Measurements from ENCODE around the gene MAN2A2. TPM values are rescaled to one million over a fixed set of nuclear protein-coding genes. Genes with fewer than 3 reads are reported as not detected.

MAN2A2 gene
- total and polyA plus RNA-seq, 2 donors (not counting 3 experiments of a cell fraction or from before 2014, with no cell fraction given): 60.9 to 77.7 TPM

DNA sequence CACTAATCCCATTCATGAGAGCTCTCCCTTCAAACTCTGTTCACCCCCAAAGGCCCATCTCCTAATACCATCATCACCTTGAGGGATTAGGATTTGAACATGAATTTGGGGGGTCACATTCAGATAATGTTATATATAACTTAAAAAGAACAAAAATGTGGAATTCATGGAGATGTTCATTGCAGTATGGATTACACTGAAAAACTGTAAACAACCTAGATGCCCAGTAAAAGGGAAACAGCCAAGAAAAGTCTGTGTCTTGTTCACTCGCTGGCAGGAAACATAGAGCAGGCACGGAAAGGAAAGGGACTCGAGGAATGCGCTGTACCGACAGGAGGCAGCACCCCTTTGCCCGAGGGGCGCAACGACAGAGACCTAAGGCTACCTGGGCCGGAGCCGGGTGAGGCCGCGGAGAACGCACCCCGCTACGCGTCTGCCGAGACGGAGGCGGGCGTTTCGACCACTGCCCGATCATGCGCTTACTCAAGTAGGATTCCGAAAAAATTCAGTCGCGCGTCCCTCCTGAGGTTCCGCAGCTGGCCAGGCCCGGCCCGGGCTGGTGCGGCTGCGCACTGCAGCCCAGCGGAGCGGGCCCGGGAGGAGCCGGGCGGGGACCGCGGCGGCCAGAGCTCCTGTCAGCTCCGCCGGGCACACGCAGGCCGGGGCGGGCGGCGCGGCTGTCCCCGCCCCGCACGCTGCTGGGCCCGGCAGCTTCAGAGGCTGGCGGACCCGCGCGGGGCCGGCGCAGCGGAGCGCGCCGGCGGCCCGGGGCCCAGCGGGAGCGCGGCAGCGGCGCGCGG lies 862 bp upstream of the MAN2A2 start:
- H3K4me3 ChIP-seq (replicated peaks in 1 of 3; ENCODE audit: insufficient read depth in 1 of 3, low read depth in 1 of 3, low read length in 3 of 3): peak overlapping the region; percentile 53 to 79 (median 63)
- H4K20me1 ChIP-seq (replicated peaks; ENCODE audit: control insufficient read depth, extremely low read depth, insufficient read depth, low read length): no peaks in the 10 kb centered on the region
- H3K27me3 ChIP-seq (ENCODE audit: control insufficient read depth in 2 of 2, insufficient read depth in 2 of 2, low read length in 2 of 2): no peaks in the 10 kb centered on the region
- peak overlapping the region; percentile 94 for H2AFZ ChIP-seq (ENCODE audit: low read depth, low read length)
- CTCF ChIA-PET: interaction anchor here (0.8 to 7.3 kb wide), 10 partner anchors 15 to 612 kb away, joined by 3 to 57 read pairs (median 4); partner anchors contain the start of genes HDDC3 and UNC45A
- H3K4me2 ChIP-seq (ENCODE audit: insufficient read depth, low read length): peak overlapping the region; percentile 92
- peak overlapping the region; percentile 58 for H3K9ac ChIP-seq (replicated peaks; ENCODE audit: extremely low read depth, insufficient read depth, low read length)
- peak overlapping the region; percentile 51 for H3K27ac ChIP-seq (ENCODE audit: insufficient read depth, low read depth, low read length)
- intact Hi-C loops (cut with micrococcal nuclease) (loop anchor here (1.0 kb wide), 1 partner anchor 29 kb away; no protein-coding TSS in a partner anchor), dilution Hi-C loops (cut with MboI; ENCODE audit: extremely low pct_ligation_motif_present, low sequenced_read_pairs) (no loop called here)
- DNase-seq (ENCODE audit: low read depth, low spot score) (peak; percentile 88), FAIRE-seq (peak; percentile 90)
- H3K9me1 ChIP-seq (replicated peaks; ENCODE audit: control insufficient read depth, extremely low read depth, insufficient read depth, low read length): no peaks in the 10 kb centered on the region
- TF ChIP-seq MYC (IDR thresholded peaks at IDR 0.05; ENCODE audit: low read depth, low read length): peak; percentile 15
- TF ChIP-seq, protein P1, sequence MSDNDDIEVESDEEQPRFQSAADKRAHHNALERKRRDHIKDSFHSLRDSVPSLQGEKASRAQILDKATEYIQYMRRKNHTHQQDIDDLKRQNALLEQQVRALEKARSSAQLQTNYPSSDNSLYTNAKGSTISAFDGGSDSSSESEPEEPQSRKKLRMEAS (IDR thresholded peaks at IDR 0.05; ENCODE audit: insufficient read depth, insufficient read length): no peak
- TF ChIP-seq GATA2 (IDR thresholded peaks at IDR 0.05; ENCODE audit: insufficient read depth, insufficient read length, low read depth, low read length): no peak
- TF ChIP-seq, protein P2, sequence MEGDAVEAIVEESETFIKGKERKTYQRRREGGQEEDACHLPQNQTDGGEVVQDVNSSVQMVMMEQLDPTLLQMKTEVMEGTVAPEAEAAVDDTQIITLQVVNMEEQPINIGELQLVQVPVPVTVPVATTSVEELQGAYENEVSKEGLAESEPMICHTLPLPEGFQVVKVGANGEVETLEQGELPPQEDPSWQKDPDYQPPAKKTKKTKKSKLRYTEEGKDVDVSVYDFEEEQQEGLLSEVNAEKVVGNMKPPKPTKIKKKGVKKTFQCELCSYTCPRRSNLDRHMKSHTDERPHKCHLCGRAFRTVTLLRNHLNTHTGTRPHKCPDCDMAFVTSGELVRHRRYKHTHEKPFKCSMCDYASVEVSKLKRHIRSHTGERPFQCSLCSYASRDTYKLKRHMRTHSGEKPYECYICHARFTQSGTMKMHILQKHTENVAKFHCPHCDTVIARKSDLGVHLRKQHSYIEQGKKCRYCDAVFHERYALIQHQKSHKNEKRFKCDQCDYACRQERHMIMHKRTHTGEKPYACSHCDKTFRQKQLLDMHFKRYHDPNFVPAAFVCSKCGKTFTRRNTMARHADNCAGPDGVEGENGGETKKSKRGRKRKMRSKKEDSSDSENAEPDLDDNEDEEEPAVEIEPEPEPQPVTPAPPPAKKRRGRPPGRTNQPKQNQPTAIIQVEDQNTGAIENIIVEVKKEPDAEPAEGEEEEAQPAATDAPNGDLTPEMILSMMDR (IDR thresholded peaks at IDR 0.05; ENCODE audit: extremely low read depth in 1 of 2, insufficient read depth in 1 of 2, low read depth in 1 of 2, low read length in 2 of 2): peak; percentile 66 to 77
- no peak for TF ChIP-seq JUN (IDR thresholded peaks at IDR 0.05; ENCODE audit: borderline replicate concordance, insufficient read depth, insufficient read length, low read depth)
- no peak for TF ChIP-seq EZH2 (IDR thresholded peaks at IDR 0.05; ENCODE audit: borderline replicate concordance, low read depth, low read length, severe bottlenecking)
- peak; percentile 78 for TF ChIP-seq POLR2A (IDR thresholded peaks at IDR 0.05; ENCODE audit: low read depth, low read length)
- peak; percentile 55 for TF ChIP-seq POLR2AphosphoS5 (IDR thresholded peaks at IDR 0.05; ENCODE audit: insufficient read depth, low read depth, low read length)
- no peak for TF ChIP-seq FOS (IDR thresholded peaks at IDR 0.05; ENCODE audit: borderline replicate concordance, insufficient read depth, low read length)
- H3K36me3 ChIP-seq (ENCODE audit: control insufficient read depth in 2 of 2, extremely low read depth in 1 of 2, insufficient read depth in 2 of 2, low read length in 2 of 2): peaks cover 0 to 19% of the 10 kb centered on the region in 2 experiments
- TSS peak; percentile 22 for BruUV-seq (replicated peaks)
- H3K9me3 ChIP-seq (replicated peaks; ENCODE audit: control insufficient read depth, insufficient read depth, low read length): no peaks in the 10 kb centered on the region
- H3K4me1 ChIP-seq (ENCODE audit: control insufficient read depth, extremely low read depth, insufficient read depth, low read length): peaks cover 17% of the 10 kb centered on the region
- H3K79me2 ChIP-seq (ENCODE audit: control insufficient read depth, insufficient read depth, low read length): peaks cover 4% of the 10 kb centered on the region
- POLR2A ChIA-PET: interaction anchor here (0.6 to 1.1 kb wide), 2 partner anchors 252 to 883 kb away, joined by 3 to 5 read pairs; no protein-coding TSS in a partner anchor
